Astrocyte of the hippocampus (primary cell): Measurements from ENCODE around the gene ZBTB21.

ENCODE experiments used
- DNase-seq: peaks from one replicate; pipeline ENCODE4 v3.0.0; 2011; ENCODE audit warnings: low read depth, low spot score

Gene ZBTB21

GRCh38 chr21:41992576-41992975, 17.6 kb downstream of the ZBTB21 start:
- DNase-seq, result no peak

DNA sequence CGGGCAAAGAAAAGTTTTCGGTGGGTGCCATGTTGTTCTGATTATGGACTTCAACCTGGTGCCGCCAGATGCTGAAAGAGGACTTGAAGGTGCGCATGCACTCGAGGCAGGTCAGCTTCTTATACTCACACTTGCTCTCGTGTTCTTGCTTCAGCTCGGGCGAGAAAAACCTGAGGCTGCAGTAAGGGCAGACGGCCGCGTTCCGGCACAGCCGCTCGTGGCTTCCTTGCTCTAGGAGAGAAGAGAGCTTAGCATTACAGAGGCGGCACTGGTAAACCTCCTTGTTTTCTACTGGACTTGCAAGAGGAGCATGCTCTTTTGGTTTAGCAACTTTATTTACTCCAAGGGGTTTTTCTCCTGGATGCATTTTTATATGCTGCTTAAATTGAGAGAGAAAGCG, 18.5 kb downstream of the ZBTB21 start:
- no peak for DNase-seq

- DNase-seq, result no peak
Observed at GRCh38 chr21:41989698-41990097, 20.5 kb downstream of the ZBTB21 start.

DNA sequence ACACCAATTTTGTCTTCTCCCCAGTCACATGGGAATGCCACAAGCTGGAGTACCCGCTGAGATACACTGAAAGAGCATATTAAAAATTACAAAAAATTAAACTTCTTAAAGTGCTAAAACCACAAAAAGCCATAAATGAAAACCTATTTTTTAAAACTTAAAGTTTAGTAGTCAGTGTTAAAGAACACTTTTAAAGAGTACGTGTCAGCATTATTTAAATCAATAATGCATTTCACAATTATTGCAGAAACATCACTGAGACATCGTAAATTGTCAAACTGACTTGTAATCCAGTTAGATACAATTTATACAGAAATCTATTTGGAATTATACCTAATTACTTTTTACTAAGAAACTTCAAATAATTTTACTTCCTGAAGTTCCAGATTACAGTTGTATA, 22.9 kb downstream of the ZBTB21 start:
- no peak for DNase-seq

DNA sequence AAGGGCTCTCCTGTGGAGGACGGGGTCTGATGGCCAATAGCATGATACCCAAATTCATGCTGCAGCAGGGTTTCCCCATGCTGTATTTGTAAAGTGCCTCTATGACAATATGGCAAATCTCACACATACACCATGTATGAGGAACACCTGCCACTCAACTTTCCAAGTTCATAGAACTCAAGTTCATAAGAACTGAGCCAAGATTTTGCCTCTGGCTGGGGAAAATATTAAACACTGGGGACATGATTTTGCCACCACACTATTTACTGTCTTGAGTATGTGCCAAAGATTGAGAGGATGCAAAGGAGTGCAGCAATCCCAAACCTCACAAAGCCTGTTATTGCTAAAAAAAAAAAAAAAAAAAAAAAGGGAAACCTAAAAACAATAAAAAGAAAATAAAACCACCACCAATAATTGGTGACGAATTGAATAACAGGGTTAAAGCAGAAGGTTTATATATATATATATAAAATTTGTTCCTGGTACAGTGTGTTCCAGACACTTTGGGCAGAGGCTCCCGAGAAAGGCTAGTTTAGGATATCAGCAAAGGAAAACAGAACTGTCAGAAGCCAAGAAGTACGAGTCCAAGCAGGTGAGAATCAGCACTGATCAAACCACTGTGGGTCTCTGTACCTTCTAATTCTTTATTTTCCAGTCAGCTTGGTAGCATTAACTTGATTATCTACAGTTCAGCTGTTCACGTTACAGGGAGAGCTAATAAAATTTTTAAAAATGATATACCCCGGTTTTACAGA, 24.3 kb downstream of the ZBTB21 start:
- no peak for DNase-seq

- DNase-seq, result no peak
Observed at GRCh38 chr21:41983229-41983628, 26.9 kb downstream of the ZBTB21 start.

GRCh38 chr21:41980561-41980960, 29.6 kb downstream of the ZBTB21 start:
- DNase-seq, result no peak

DNA sequence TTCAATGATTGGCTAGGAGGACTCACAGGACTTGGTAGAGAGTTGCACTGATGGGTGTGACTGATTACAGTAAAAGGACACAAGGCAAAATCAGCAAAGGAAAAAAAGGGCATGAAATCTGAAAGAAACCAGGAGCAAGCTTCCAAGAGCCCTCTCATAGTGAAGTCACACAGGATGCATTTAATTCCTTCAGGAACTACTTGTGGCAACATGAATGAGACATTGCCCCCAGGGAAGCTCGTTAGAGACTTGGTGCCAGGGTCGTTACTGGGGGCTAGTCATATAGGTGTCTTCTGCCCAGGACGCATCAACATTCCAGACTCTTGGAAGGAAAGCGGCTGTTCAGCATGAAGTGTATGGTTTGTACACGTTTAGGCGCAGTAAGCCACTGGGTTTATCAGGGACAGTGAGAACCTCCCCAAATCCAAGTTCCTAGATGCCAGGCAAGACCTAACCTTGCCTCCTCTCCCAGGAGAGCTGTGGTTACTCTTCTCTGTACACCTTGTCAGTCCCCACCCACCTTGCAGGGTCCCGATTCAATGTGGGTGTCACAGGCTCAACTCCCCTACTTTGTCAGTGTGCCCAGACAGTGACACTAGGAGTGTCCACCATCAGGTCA, 30.3 kb downstream of the ZBTB21 start:
- DNase-seq, result no peak

DNA sequence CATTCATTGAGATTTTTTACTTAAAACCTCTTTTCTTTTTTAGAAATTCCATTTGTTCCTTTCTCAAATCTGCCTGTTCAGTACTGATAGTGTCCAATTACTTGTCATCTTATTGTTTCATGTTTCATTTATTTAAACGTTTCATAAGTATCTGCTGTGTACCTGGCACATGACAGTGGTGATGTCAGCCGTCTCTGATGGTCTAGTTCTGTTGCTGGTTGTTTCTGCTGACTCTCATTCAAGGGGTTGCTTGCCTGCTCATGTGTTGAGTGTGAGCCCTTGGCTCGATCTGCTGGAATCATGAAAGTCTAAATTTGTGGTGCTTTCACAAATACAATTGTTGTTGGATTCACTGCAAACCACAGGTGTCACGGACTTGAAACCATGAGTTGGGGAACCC, 30.8 kb downstream of the ZBTB21 start:
- DNase-seq, result no peak

DNA sequence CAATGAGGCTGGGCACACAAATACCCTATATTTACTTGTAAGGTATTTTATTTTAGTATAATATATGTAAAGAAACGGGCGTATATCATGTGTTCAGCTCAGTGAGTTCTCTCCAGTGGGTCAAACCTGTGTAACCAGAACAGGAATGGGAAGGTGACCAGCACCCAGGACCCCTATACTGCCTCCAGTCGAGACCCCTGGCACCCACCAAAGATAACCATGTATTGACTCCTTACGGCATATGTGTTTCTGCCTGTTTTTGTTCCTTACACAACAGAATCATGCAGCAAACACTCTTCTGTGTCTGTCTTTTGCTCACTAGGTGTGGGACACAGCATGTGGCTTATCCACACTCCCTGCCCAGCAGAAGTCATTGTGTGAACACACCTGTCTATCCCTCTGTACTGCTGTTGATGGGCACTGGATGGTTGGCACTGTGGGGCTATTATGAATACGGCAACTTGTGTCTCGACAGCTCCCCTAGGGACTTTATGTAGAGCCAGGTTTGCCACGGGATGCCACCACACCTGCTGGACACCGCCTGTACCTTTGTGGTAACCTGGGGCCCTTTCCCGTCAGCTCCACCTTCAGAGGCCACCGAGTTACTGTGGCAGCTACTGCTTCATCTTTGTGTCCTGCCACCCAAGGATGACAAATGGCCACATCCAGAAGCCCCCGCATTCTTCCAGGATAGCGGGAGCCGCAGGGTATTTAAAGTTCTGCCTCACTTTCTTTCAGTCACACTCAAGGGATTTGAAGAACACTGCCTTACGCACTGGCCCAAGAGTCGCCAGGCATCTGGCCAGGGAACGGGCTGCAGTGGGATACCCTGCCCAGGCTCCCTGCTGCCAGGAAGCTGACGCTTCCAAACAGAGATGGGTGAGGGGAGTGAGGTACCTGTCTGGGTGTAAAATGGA, 32.9 kb downstream of the ZBTB21 start:
- no peak for DNase-seq

DNA sequence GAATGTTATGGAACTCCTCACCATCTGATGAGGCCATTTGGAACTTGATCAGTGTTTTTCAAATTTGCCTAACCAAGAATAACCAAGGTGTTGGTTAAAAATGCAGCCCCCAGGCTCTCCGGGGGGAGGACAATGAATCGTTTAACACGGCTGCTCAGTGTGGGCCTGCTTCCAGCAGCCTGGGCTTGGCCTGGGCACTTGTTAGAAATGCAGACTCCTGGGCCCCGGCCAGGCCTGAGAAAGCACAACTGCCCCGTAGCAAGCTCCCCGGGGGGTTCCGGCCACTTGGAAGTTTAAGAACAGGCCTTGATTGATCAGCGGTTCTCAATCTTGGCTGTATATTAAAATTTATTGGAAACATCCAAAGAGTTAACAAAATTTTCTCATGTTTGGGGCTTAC, 33.5 kb downstream of the ZBTB21 start:
- no peak for DNase-seq

DNA sequence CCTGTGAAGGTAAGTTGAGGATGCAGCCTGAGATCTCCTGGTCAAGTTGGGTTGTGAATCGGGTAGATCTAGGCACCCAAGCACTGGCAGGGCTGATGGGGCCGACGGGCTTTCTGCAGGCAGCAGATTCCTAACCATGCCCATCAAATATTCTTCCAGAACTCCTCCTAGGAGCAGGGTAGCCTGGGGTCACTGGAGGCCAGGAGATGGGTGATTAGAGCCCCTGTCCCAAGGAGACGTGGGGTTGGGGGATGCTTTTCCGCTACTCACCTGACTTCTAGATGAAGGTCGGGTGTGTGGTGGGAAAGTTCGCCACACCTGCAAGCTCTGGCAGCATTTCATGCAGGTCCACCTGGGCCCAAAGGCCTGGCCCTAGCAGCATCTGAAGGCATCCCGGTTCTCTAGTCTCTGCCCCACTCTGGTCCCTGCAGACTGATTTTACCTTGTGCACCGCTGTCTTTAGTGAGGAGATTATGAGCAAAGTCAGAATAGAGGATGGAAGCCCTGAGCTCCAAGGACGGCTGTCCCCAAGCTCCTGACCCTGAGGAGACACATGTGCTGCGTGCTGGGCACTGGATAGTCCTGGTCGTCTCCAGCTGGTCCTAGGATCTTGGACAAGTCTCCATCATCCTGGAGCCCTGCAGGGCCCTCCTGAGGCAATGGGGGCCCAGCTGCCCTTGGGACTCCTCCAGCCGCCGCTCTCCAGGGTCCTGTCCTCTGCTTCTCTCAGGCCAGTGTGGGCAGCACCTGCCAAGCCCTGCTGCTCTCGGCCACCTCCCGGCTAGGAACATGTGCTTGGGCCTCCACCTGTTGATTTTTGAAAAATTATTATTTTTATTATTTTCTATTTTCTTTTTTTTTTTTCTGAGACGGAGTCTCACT, 34.5 kb downstream of the ZBTB21 start:
- no peak for DNase-seq

GRCh38 chr21:41974752-41975053, 35.5 kb downstream of the ZBTB21 start:
- no peak for DNase-seq

DNA sequence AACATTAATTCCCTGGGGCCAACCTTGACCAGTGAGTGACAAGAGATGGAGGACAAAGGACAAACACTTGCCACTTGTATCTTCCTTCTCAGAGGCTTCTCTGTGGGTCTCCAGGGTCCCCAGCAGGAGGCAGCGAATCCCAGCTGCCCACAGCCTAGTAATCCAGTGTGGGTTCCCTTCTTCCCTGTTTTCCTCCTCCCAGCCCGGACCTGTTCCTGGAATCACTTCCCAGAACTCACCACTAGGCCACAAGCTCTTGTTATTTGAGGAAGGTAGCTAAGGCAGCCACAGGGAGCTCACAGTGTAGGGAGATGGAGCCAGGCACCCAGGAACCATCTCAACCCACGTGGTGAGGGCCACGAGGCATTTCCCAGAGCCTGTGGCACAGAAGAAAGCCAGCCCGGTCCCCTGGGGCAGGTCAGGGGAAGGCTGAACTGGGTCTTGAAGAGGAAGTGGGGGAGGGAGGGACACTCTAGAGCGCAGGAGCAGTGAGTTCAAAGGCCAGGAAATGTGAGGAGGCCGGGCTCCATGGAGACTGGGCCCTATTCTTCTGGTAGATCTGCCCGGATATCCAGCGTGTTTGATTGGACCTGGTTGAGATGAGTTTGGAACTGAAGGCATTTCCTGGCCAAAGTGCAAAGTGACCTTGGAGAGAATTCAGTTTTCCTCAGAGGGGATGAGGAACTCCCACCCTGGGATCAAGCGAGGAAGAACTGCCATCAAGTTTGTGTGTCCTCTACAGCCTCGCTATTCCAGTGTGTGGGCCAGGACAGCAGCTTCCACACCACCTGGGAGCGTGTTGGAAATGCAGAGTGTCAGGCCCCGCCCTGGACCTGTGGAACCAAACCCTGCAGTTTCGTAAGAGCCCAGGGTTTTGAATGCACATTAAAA, 36.1 kb downstream of the ZBTB21 start:
- DNase-seq, result no peak

DNA sequence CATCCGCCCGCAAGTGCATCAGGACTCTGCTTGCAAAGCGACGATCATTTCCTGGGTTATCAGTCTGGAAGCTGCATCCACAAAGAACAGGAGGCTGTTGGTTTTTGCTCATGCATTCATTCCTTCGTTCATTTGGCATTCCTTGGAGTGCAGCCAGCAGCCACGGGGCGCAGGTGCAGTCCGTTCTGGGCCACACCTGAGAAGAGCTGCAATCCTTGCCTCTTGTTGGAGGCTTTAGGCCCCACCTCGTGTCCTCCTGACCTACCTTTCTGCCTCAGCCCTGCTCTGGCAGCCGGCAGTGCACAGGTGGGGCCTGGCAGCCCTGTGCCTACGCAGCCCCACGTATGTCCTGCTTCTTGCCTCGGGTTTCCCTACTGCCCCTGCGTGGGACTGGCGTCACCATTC, 36.7 kb downstream of the ZBTB21 start:
- no peak for DNase-seq

DNA sequence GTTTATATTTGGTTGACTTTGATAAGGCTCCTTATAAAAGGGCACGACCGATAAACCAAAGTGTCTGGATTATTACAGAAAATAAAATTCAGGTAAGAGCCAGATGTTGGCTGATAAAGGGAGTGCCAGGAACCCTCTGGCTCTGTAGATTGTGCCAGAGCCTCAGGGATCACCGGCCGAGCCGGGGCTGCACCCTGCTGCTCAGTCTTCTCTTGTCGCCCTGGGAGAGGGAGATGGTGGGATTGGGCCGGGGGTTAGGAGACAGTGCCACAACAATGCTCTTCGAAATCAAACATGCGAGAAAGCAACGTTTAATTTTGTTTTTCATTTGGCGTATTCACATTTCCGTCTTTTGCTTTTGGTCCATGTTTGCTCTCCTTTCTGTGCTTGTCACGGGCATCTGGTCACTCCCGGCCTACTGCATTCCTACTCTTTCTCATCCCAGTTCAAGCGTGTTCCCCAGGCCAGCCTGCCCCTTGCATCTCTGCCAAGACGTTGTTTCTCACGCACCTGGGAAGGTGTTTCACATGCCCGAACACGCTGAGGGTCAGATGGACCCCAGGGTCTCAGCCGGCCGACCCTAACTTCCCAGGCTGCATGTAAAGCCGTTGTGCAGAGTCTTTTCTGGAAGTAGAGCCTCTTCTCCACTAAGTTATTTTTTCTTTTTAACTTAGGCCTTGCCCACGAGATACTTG, 37.5 kb downstream of the ZBTB21 start:
- no peak for DNase-seq

GRCh38 chr21:41971891-41972290, 38.3 kb downstream of the ZBTB21 start:
- no peak for DNase-seq

GRCh38 chr21:41970751-41971653, 39.2 kb downstream of the ZBTB21 start:
- no peak for DNase-seq

DNA sequence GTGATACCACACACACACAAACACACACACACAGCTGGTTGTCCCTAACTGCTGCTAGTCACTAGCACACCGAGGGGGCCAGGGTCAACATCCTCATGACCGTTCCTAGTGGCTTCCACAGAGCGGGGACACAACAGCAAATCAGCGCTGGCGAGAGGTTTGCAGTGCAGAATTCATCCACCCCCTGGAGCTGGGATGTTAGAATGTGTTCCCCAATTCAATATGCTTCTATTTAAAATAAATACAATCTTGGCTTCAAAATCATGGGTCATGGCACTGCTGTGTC, 40.1 kb downstream of the ZBTB21 start:
- no peak for DNase-seq
